Common myeloid progenitor, CD34-positive (primary cell): Measurements from ENCODE around the gene NEK1.

Experiments used
- CTCF ChIA-PET: fragments of 350-600 bp; sonication (Branson Sonifier 250); formaldehyde crosslinking; loops from one replicate; lab custom pipeline; 2021; ENCODE audit warnings: antibody characterized with exemption; lab: Charles Lee
- POLR2A ChIA-PET: fragments of 350-600 bp; sonication (Branson Sonifier 250); formaldehyde crosslinking; loops from one replicate; lab custom pipeline; 2021; ENCODE audit warnings: antibody characterized with exemption; lab: Charles Lee
- DNase-seq, 3 donors: peaks; one replicate each; pipeline versions ENCODE4 v3.0.0 to v3.0.0-alpha.2; 2013
- H3K27ac ChIP-seq, 2 experiments: 1 replicate in 1 of 2; 2 replicates in 1 of 2; pipeline ENCODE4 v1.7.0; 2013; ENCODE audit warnings: inconsistent platforms in 2 of 2, low read length in 2 of 2, mild to moderate bottlenecking in 2 of 2, low read depth in 1 of 2, moderate library complexity in 1 of 2; ENCODE audit not compliant: severe bottlenecking in 2 of 2, insufficient read depth in 1 of 2, poor library complexity in 1 of 2
- H3K27me3 ChIP-seq, 5 experiments: replicated peaks in 2 of 5; 1 replicate in 3 of 5; 2 replicates in 2 of 5; pipeline versions ENCODE4 v1.6.1 to v1.7.0; 2013; ENCODE audit warnings: low read length in 4 of 5, mild to moderate bottlenecking in 2 of 5, moderate library complexity in 2 of 5, inconsistent platforms in 1 of 5; ENCODE audit not compliant: insufficient read depth in 5 of 5, control insufficient read depth in 4 of 5
- H3K36me3 ChIP-seq, 4 experiments: 1 replicate in 2 of 4; 2 replicates in 2 of 4; pipeline versions ENCODE4 v1.6.1 to v1.7.0; 2013; ENCODE audit warnings: low read length in 3 of 4, control low read depth in 1 of 4, mild to moderate bottlenecking in 1 of 4; ENCODE audit not compliant: control insufficient read depth in 4 of 4, insufficient read depth in 4 of 4
- H3K4me1 ChIP-seq, 4 experiments: 1 replicate in 3 of 4; 2 replicates in 1 of 4; pipeline versions ENCODE4 v1.6.1 to v1.7.1; 2013; ENCODE audit warnings: low read length in 3 of 4, mild to moderate bottlenecking in 3 of 4, control low read depth in 1 of 4, inconsistent platforms in 1 of 4, moderate library complexity in 1 of 4; ENCODE audit not compliant: control insufficient read depth in 4 of 4, insufficient read depth in 4 of 4; ENCODE audit errors: control extremely low read depth in 1 of 4
- H3K4me3 ChIP-seq, 7 experiments: 1 replicate in 4 of 7; 2 replicates in 3 of 7; pipeline versions ENCODE4 v1.5.1 to v1.7.0; 2013; ENCODE audit warnings: mild to moderate bottlenecking in 7 of 7, low read length in 6 of 7, moderate library complexity in 6 of 7, inconsistent platforms in 2 of 7, low read depth in 2 of 7, control low read depth in 1 of 7; ENCODE audit not compliant: insufficient read depth in 4 of 7, control insufficient read depth in 1 of 7; ENCODE audit errors: extremely low read depth in 1 of 7
- H3K9me3 ChIP-seq, 5 experiments: 1 replicate in 4 of 5; 2 replicates in 1 of 5; pipeline versions ENCODE4 v1.6.1 to v1.7.1; 2013; ENCODE audit warnings: low read length in 4 of 5, mild to moderate bottlenecking in 2 of 5, inconsistent platforms in 1 of 5, low read depth in 1 of 5, moderate library complexity in 1 of 5; ENCODE audit not compliant: control insufficient read depth in 4 of 5, insufficient read depth in 2 of 5; ENCODE audit errors: control extremely low read depth in 1 of 5
- WGBS: methylation state at CpG from one replicate; pipeline ENCODE4 v1.1.5; 2013; ENCODE audit not compliant: insufficient coverage; 5-methylcytosine and 5-hydroxymethylcytosine counted together

The NEK1 gene

DNA sequence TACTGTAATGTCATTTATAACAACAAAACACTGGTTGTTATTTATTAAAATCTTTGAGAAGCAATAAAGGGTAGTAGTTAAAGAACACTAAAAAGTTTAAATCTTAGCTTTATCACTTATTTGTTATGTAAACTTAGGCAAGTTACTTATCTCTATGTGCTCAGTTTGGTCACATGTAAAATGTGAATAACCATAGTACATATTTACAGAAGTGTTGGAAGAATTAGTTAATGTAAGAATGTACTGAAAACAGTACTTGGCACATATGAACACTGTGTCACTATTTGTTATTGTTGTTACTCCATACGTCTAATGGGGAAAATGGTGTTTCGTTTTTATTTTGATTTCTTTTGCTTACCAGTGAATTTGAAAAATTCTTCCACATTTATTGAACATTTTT lies 9.1 kb downstream of the NEK1 start:
- CTCF ChIA-PET = interaction anchor here (1.3 to 1.4 kb wide), 2 partner anchors 13 to 172 kb away, joined by 3 read pairs; no protein-coding TSS in a partner anchor

DNA sequence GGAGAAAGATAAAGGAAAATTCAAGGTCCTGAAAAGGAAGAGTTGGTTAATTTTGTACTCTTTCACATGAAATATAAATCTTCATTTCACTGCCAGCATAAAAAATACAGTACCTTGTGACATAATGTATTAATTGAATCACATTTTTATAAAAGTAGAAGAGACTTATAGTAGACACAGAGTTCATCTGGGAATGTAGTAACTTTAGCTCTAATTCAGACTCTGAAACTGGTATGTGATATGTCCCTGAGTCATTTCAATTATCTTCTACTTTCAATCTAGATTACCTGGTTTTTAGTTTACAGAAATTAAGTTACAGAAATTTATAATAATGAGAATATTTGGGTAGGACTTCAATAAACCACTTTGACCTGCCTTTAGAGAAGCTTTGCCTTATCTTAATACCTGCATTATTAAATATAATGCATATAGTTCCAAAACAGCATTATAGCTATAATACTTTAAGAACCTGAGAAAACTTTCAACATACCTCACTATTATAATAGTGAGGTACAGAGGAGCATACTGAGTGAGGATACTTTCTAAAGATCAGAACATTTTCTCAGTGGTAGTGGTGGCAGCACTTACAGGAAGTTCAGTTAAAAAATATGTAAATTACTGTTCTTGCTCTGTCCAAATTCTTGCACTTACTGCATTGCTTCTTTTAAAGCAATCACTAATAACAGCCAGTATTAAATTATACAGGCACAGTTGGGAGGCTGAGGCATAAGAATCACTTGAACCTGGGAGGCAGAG lies 11.2 kb downstream of the NEK1 start:
- Histone ChIP-seq H3K27me3 (no peaks in the 10 kb centered on the region), H3K27ac (no peak overlapping the region), H3K9me3 (no peaks in the 10 kb centered on the region), H3K36me3 (peaks cover 2 to 14% (median 3%) of the 10 kb centered on the region in 4 experiments), H3K4me3 (no peak overlapping the region), H3K4me1 (peaks cover 7 to 15% (median 10%) of the 10 kb centered on the region in 4 experiments)
- no peak for DNase-seq
- POLR2A ChIA-PET = no interaction called here
- CTCF ChIA-PET = interaction anchor here (4.1 kb wide), 1 partner anchor 11 kb away, joined by 16 read pairs; the partner anchor contains the start of gene NEK1

More for the DNA sequence above, 9.1 kb downstream of the NEK1 start:
- POLR2A ChIA-PET = no interaction called here
- peaks cover 2 to 6% (median 4%) of the 10 kb centered on the region in 4 experiments for H3K36me3 ChIP-seq
- no peak overlapping the region for H3K4me3 ChIP-seq
- H3K9me3 ChIP-seq = no peaks in the 10 kb centered on the region
- DNase-seq = no peak
- no CpG with 5 or more reads among the region's 2 CpGs for WGBS
- no peak overlapping the region for H3K27ac ChIP-seq
- peaks cover 7 to 15% (median 10%) of the 10 kb centered on the region in 4 experiments for H3K4me1 ChIP-seq
- no peaks in the 10 kb centered on the region for H3K27me3 ChIP-seq

DNA sequence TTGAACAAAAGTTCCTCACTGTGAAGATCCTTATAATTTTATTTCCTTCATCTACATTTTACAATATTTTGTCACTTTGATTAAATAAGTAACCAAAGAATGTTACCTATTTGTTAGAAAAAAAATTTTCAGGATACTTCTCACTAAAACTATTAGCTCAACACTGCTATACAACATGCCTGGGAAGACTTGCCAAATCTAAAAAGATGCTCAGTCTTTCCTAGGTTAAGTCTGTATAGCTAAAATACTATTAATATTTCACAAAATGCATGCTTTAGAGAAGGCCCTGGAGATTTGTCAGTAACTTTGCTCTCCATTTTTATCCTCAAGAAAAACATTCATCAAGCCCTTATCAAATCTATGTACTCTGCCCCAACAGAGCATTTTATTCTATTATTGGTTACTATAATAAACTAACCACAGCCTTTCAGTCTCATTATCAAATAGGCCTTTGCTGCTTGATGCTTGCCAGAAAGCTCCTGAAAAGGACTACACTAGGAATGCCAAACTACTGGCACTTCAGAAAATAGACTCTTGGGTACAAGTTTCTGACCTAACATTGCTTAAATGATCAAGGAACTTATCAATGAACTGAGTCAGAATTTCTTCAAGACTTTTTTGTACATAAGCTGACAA lies 17.7 kb downstream of the NEK1 start:
- H3K4me3 ChIP-seq = no peak overlapping the region
- no peaks in the 10 kb centered on the region for H3K4me1 ChIP-seq
- H3K27ac ChIP-seq = no peak overlapping the region
- H3K36me3 ChIP-seq = peaks cover 0 to 14% (median 6%) of the 10 kb centered on the region in 4 experiments
- CTCF ChIA-PET = interaction anchor here (1.0 kb wide), 1 partner anchor 9 kb away, joined by 3 read pairs; no protein-coding TSS in a partner anchor
- H3K27me3 ChIP-seq = no peaks in the 10 kb centered on the region
- DNase-seq = no peak
- no peaks in the 10 kb centered on the region for H3K9me3 ChIP-seq
- POLR2A ChIA-PET = no interaction called here

DNA sequence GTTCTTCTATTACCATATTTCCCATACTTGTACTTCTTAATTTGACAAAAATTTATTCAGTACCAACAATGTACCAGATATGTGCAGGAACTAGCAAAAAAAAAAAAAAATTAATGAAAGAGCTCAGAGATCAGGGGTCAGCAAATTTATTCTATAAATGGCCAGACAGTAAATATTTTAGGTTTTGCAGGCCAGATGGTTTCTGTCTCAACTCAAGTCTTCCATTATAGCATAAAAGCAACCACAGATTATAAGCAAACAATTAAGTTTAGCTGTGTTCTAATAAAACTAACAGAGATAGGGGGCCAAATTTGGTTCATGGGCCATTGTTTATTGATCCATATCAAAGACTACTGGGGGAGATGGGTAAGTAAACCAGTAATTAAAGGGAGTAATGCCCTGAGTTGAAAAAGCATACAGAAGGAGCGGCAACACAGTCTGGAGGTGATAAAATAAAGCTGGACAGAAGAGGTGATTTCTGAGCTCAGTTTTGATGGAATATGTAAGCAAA lies 19.3 kb downstream of the NEK1 start:
- no peaks in the 10 kb centered on the region for H3K9me3 ChIP-seq
- ChIA-PET POLR2A (interaction anchor here (0.5 to 0.6 kb wide), 2 partner anchors 19 to 582 kb away, joined by 3 to 6 read pairs; no protein-coding TSS in a partner anchor), CTCF (no interaction called here)
- DNase-seq = no peak
- H3K27me3 ChIP-seq = no peaks in the 10 kb centered on the region
- WGBS = 100% methylated on average over 1 of the region's 1 CpG
- H3K27ac ChIP-seq = no peak overlapping the region
- no peak overlapping the region for H3K4me3 ChIP-seq
- peaks cover 4 to 16% (median 9%) of the 10 kb centered on the region in 4 experiments for H3K36me3 ChIP-seq
- H3K4me1 ChIP-seq = no peaks in the 10 kb centered on the region

DNA sequence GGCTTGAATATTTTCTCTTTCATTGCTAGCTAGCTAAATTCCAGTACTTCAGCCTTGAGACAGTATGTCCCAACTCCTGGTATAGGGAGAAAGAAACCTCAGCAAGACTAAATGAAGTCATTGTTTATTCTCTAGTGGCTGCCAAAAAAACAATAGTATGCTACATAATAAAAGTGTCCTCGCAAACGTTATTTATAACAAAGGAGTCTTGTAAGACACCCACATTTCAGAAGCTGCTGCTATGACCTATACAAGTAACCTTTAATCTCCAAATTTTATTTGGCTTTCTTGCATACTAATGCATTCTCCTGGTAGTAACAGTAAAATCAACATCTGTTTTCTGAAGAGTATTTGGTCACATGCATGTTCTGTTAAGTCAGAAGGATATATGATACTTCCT lies 28.8 kb downstream of the NEK1 start:
- Histone ChIP-seq H3K4me3 (no peak overlapping the region), H3K36me3 (peaks cover 8 to 15% (median 12%) of the 10 kb centered on the region in 4 experiments), H3K27me3 (no peaks in the 10 kb centered on the region), H3K4me1 (no peaks in the 10 kb centered on the region), H3K9me3 (no peaks in the 10 kb centered on the region), H3K27ac (no peak overlapping the region)
- no peak for DNase-seq
- POLR2A ChIA-PET = no interaction called here
- 67% methylated on average over 2 of the region's 2 CpGs for WGBS
- CTCF ChIA-PET = no interaction called here

- Histone ChIP-seq H3K4me3 (no peak overlapping the region), H3K4me1 (no peaks in the 10 kb centered on the region), H3K9me3 (no peaks in the 10 kb centered on the region), H3K27me3 (no peaks in the 10 kb centered on the region), H3K36me3 (peaks cover 8 to 12% (median 11%) of the 10 kb centered on the region in 4 experiments), H3K27ac (no peak overlapping the region)
- no peak for DNase-seq
- ChIA-PET POLR2A (no interaction called here), CTCF (no interaction called here)
- 100% methylated on average over 1 of the region's 3 CpGs for WGBS
Measured at GRCh38 chr4:169582706-169583105, 29.7 kb downstream of the NEK1 start.

DNA sequence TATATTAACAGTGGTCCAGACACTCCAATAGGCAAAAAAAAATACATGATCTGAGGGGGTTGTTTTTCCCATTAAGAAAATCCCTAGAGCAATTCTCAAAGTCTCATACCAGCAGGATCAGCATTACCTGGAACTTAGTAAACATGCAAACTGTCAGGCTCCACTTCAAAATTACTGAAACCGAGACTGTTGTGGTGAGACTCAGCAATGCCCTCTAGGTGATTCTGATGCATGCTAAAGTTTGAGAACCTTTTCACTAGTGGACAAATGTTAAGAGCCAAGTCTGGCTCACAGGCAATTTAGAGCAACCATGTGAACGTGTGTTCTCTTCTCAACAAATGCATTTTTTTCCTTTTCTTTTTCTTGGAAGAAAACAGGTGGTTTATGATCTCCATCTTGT lies 30.2 kb downstream of the NEK1 start:
- CTCF ChIA-PET = no interaction called here
- no peak overlapping the region for H3K4me3 ChIP-seq
- no peaks in the 10 kb centered on the region for H3K4me1 ChIP-seq
- WGBS = 95% methylated on average over 2 of the region's 2 CpGs
- no peaks in the 10 kb centered on the region for H3K27me3 ChIP-seq
- H3K36me3 ChIP-seq = peaks cover 8 to 12% (median 11%) of the 10 kb centered on the region in 4 experiments
- H3K27ac ChIP-seq = no peak overlapping the region
- H3K9me3 ChIP-seq = no peaks in the 10 kb centered on the region
- POLR2A ChIA-PET = no interaction called here
- DNase-seq = no peak
